Measurements from ENCODE around the gene PRR23E. TPM values are rescaled to one million over a fixed set of nuclear protein-coding genes. Genes with fewer than 3 reads are reported as not detected.

PRR23E gene
- total and polyA plus RNA-seq, 4 donors = not detected

DNA sequence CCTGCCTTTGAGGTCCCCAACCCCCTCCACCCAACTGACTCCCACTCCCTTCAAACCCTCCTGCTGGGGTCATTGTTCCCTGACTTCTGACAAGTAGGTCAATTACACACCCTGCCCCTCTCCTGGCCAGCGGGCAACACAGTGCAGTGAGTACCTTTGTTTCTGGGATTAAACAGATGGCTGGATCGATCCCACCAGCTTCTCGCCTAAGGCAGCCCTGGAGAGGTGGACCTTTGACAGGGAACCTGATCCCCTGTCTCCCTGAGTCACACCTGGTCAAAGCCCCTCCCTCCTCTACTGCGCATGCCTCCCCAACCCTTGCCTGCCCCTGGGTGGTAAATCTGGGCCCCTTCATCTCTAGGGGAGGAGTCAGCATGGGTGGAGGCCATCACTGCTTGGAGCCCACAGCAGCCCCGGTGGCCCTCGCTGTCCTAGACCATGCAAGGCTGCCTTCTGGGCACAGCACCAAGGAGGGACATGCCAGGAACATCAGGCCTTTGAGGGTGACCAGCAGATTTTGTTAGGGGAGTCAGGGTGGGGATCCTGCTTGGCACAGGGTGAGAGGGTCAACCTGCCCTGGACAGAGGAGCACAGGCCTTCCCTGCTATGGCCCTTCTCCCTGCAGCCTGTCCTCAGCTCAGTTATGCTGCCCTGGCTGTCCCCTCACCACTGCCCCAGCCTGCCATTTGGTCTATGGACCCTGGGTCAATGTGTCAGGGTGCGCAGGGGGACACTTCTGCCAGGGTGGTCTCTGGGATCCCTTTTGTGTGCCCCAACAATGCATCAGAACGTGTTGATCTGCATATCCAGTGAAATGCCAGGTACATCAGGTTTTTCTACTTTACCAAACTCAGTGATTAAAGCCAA lies 9.8 kb upstream of the PRR23E start:
- whole genome bisulfite sequencing (ENCODE audit: insufficient coverage) = 69% methylated on average over 7 of the region's 8 CpGs
- Histone ChIP-seq H3K9me3 (ENCODE audit: control insufficient read depth, insufficient read depth, low read length) (no peaks in the 10 kb centered on the region), H3K27ac (ENCODE audit: low read depth, low read length) (no peak overlapping the region), H3K4me3 (ENCODE audit: low read depth, low read length) (no peak overlapping the region), H3K27me3 (ENCODE audit: control insufficient read depth, insufficient read depth, low read length) (no peaks in the 10 kb centered on the region), H3K4me1 (ENCODE audit: control insufficient read depth, insufficient read depth, low read length) (no peaks in the 10 kb centered on the region), H3K36me3 (ENCODE audit: control insufficient read depth, insufficient read depth, low read length) (no peaks in the 10 kb centered on the region)
- DNase-seq (ENCODE audit: low read depth in 4 of 6, low spot score in 6 of 6) = no peak

DNA sequence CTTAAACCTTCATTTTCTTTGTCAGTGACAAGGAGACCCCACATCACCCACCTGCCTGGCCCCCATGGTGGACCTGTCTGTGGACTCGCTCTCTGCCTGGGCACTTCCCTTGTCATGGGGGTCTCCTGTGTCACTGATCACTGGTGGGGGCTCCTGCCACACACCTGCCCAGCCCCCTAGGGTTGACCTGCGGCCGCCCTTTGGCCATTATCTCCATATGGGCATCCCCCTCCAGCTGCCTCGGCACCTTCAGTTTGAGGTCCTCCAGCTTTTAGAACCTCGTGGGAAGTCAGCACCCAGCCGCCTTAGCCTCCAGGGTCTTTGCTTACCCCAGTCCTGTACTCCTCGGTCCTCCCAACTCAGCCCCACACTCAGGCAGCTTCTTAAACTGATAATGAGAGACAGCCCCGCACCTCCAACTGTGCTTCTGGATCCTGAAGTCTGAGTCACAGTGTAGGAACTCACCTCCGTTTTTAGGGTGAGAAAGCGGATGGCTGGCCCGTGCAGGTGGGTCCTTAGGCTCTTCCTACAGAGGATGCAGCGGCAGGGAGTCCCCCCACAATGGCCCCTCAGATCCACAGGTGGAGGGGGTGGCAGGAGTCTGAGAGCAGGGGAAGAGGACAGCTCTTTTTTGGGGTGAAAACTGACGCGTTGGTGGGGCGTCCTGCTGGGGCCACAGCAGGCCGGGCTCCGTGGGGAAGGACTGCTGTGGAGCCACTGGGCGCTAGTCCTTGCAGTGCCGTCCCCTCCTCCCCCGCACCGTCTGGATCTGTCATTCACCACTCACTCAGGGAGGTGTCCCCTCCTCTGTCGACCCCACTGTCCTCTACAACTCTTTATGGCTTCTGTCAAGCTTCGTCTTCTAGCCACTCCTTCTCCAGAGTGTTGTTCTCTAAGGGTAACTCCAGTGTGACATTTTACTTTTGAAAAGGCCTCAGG lies 8.7 kb upstream of the PRR23E start:
- WGBS (ENCODE audit: insufficient coverage) = 82% methylated on average over 21 of the region's 23 CpGs
- H3K4me3 ChIP-seq (ENCODE audit: low read depth, low read length) = no peak overlapping the region
- H3K27me3 ChIP-seq (ENCODE audit: control insufficient read depth, insufficient read depth, low read length) = no peaks in the 10 kb centered on the region
- DNase-seq (ENCODE audit: low read depth in 4 of 6, low spot score in 6 of 6) = no peak
- no peaks in the 10 kb centered on the region for H3K9me3 ChIP-seq (ENCODE audit: control insufficient read depth, insufficient read depth, low read length)
- no peaks in the 10 kb centered on the region for H3K4me1 ChIP-seq (ENCODE audit: control insufficient read depth, insufficient read depth, low read length)
- H3K36me3 ChIP-seq (ENCODE audit: control insufficient read depth, insufficient read depth, low read length) = no peaks in the 10 kb centered on the region
- no peak overlapping the region for H3K27ac ChIP-seq (ENCODE audit: low read depth, low read length)

DNA sequence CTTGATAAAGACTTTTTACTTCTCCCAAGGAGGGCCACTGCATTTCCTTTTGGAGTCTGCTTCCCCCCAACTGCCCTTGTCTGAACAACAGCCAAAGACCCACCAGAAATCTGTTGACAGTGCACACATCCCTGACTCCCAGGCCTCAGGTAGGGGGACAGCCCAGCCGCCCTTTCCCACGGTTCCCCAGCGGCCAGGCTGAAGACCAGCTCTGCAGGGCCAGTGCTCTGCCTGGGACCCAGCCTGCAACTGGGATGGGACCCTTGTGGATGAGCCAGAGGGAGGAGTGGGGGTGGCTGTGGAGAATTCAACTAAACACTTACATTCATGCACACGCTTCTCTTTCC lies 8.1 kb upstream of the PRR23E start:
- DNase-seq (ENCODE audit: low read depth in 4 of 6, low spot score in 6 of 6) = no peak
- Histone ChIP-seq H3K27me3 (ENCODE audit: control insufficient read depth, insufficient read depth, low read length) (no peaks in the 10 kb centered on the region), H3K9me3 (ENCODE audit: control insufficient read depth, insufficient read depth, low read length) (no peaks in the 10 kb centered on the region), H3K27ac (ENCODE audit: low read depth, low read length) (no peak overlapping the region), H3K36me3 (ENCODE audit: control insufficient read depth, insufficient read depth, low read length) (no peaks in the 10 kb centered on the region), H3K4me1 (ENCODE audit: control insufficient read depth, insufficient read depth, low read length) (no peaks in the 10 kb centered on the region), H3K4me3 (ENCODE audit: low read depth, low read length) (no peak overlapping the region)
- 71% methylated on average over 3 of the region's 4 CpGs for WGBS (ENCODE audit: insufficient coverage)

DNA sequence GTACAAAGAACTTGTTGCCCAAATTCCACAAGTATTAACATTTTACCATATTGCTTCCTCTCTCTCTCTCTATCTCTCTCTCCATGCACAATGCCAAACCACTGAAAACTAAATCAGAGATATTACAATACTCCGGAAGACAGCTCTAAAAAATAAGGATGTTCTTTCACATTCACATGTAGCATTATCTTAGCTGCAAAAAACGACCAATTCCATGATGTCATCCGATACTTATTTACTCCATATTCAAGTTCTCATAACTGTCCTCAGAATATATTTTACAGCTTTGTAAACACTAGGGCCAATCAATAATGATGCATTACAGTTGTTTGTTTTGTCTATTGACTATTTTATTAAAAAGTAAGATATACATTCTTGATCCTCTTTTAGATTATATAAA lies 7.7 kb upstream of the PRR23E start:
- no peak for DNase-seq (ENCODE audit: low read depth in 4 of 6, low spot score in 6 of 6)
- no peak overlapping the region for H3K4me3 ChIP-seq (ENCODE audit: low read depth, low read length)
- H3K27ac ChIP-seq (ENCODE audit: low read depth, low read length) = no peak overlapping the region
- H3K4me1 ChIP-seq (ENCODE audit: control insufficient read depth, insufficient read depth, low read length) = no peaks in the 10 kb centered on the region
- no peaks in the 10 kb centered on the region for H3K27me3 ChIP-seq (ENCODE audit: control insufficient read depth, insufficient read depth, low read length)
- WGBS (ENCODE audit: insufficient coverage) = 100% methylated on average over 1 of the region's 3 CpGs
- no peaks in the 10 kb centered on the region for H3K9me3 ChIP-seq (ENCODE audit: control insufficient read depth, insufficient read depth, low read length)
- H3K36me3 ChIP-seq (ENCODE audit: control insufficient read depth, insufficient read depth, low read length) = no peaks in the 10 kb centered on the region

DNA sequence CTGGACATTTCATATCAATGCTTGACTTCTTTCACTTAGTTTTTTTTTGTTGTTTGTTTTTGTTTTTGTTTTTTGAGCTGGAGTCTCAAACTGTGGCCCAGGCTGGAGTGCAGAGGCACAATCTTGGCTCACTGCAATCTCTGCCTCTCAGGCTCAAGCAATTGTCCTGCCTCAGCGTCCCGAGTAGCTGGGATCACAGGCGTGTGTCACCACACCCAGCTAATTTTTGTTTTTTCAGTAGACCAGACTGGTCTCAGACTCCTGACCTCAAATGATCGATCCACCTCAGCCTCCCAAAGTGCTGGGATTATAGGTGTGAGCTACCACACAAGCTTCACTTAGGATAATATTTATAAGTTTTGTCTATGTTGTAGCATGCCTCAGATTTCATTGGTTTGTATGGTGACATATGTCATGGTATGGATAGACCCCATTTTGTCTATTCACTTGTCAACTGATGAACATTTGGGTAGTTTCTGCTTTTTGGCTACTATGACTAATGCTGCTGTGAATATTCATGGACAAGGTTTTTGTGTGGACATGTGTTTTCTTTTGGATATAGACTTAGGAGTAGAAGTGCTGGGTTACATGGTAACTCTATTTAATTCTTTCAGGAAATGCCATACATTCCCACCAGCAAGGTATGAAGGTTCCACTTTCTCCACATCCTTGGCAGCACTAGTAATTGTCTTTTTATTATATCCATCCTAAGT lies 6.8 kb upstream of the PRR23E start:
- no peaks in the 10 kb centered on the region for H3K36me3 ChIP-seq (ENCODE audit: control insufficient read depth, insufficient read depth, low read length)
- H3K4me3 ChIP-seq (ENCODE audit: low read depth, low read length) = no peak overlapping the region
- no peaks in the 10 kb centered on the region for H3K27me3 ChIP-seq (ENCODE audit: control insufficient read depth, insufficient read depth, low read length)
- H3K4me1 ChIP-seq (ENCODE audit: control insufficient read depth, insufficient read depth, low read length) = no peaks in the 10 kb centered on the region
- no peak for DNase-seq (ENCODE audit: low read depth in 4 of 6, low spot score in 6 of 6)
- WGBS (ENCODE audit: insufficient coverage) = no CpG with 5 or more reads among the region's 4 CpGs
- H3K27ac ChIP-seq (ENCODE audit: low read depth, low read length) = no peak overlapping the region
- H3K9me3 ChIP-seq (ENCODE audit: control insufficient read depth, insufficient read depth, low read length) = no peaks in the 10 kb centered on the region

DNA sequence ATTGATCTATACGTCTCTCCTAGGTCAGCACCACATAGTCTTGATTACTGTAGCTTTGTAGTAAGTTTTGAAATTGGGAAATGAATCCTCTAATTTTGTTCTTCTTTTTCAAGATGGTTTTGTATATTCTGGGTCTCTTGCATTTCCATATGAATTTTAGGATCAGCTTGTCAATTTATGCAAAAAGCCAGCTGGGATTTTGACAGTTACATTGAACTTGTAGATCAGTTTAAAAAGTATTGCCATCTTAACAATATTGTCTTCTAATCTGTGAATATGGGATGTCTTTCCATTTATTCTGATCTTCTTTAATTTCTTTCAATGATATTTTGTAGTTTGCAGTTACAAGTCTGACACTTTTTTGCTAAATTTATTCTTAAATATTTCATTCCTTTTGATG lies 5.6 kb upstream of the PRR23E start:
- H3K27ac ChIP-seq (ENCODE audit: low read depth, low read length) = no peak overlapping the region

DNA sequence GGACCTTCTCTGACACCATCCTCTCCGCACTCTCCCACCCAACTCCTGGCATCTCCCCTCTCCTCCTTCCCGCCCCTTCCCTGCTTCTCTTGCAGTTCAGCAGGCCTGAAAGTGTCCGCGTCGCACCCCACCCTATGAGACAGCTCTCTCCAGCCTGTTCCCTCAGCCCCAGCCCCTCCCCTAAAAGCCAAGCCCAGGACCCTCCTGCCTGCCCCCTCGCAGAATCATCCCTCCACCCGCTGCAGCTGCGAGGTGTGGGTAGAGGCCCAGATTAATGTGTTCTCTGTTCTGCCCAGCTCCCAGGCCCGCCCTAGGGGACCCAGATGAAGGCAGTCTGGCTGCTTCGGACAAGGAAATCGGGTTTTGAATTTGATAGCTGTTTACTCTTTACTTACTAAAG lies 410 bp downstream of the PRR23E start:
- Histone ChIP-seq H3K4me3 (ENCODE audit: low read depth, low read length) (no peak overlapping the region), H3K9me3 (ENCODE audit: control insufficient read depth, insufficient read depth, low read length) (peaks cover 2% of the 10 kb centered on the region), H3K4me1 (ENCODE audit: control insufficient read depth, insufficient read depth, low read length) (no peaks in the 10 kb centered on the region), H3K27ac (ENCODE audit: low read depth, low read length) (no peak overlapping the region), H3K36me3 (ENCODE audit: control insufficient read depth, insufficient read depth, low read length) (no peaks in the 10 kb centered on the region), H3K27me3 (ENCODE audit: control insufficient read depth, insufficient read depth, low read length) (no peaks in the 10 kb centered on the region)
- no peak for DNase-seq (ENCODE audit: low read depth in 4 of 6, low spot score in 6 of 6)
- 83% methylated on average over 2 of the region's 11 CpGs for WGBS (ENCODE audit: insufficient coverage)

More for the DNA sequence above, 5.6 kb upstream of the PRR23E start:
- WGBS (ENCODE audit: insufficient coverage) = no CpG with 5 or more reads among the region's 1 CpG
- H3K4me1 ChIP-seq (ENCODE audit: control insufficient read depth, insufficient read depth, low read length) = no peaks in the 10 kb centered on the region
- H3K9me3 ChIP-seq (ENCODE audit: control insufficient read depth, insufficient read depth, low read length) = peaks cover 2% of the 10 kb centered on the region
- H3K27me3 ChIP-seq (ENCODE audit: control insufficient read depth, insufficient read depth, low read length) = no peaks in the 10 kb centered on the region
- no peaks in the 10 kb centered on the region for H3K36me3 ChIP-seq (ENCODE audit: control insufficient read depth, insufficient read depth, low read length)
- peak in 1 of 6 donors; percentile 51 for DNase-seq (ENCODE audit: low read depth in 4 of 6, low spot score in 6 of 6)
- no peak overlapping the region for H3K4me3 ChIP-seq (ENCODE audit: low read depth, low read length)

DNA sequence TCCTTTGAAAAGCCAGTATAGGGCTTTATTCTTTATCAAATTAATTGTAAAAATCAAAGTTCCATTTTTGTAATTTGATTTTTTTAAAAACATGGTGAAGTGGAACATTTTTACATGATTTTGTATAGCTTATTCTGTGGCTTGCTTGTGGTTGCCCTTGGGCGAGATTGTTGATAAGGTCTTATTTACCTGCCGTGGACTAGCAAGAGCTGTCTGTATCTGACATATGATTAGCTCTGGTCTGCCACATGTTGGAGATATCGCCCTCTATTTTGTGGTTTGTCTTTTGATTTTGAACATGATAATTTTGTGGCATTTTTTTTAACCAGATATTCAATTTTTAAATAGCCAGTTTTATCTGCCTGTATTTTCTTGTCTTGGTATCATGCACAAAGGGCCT lies 844 bp downstream of the PRR23E start:
- 96% methylated on average over 2 of the region's 3 CpGs for WGBS (ENCODE audit: insufficient coverage)

DNA sequence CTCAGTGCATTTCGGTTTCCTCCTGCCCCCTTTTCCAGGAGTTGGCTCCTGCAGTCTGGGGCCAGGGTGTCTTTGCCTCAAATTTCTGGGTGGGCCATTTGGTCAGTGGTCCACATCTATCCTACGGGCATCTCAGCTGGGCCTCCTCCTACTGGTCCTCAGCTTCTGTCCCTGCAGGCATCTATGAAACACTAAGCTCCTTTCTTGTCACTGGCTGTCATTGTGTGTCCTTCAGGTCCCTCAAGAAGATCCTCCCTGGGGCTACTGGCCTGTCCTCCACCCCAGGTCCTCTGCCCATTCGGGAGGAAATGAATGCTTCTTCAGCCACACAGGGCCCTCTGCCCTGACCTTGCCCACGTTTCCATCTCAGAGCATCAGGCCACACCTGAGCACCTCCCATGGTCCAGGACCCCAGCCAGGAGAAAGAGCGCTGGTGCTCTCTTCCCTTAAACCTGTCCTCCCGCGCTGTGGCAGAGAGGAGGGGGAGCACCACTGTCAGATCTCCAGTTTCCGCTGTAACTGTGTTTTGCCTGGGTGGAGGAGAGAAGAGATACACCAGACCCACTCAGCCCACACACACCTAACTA lies 1.8 kb downstream of the PRR23E start:
- Histone ChIP-seq H3K27me3 (ENCODE audit: control insufficient read depth, insufficient read depth, low read length) (no peaks in the 10 kb centered on the region), H3K4me1 (ENCODE audit: control insufficient read depth, insufficient read depth, low read length) (no peaks in the 10 kb centered on the region), H3K27ac (ENCODE audit: low read depth, low read length) (no peak overlapping the region), H3K4me3 (ENCODE audit: low read depth, low read length) (no peak overlapping the region), H3K9me3 (ENCODE audit: control insufficient read depth, insufficient read depth, low read length) (peaks cover 2% of the 10 kb centered on the region), H3K36me3 (ENCODE audit: control insufficient read depth, insufficient read depth, low read length) (no peaks in the 10 kb centered on the region)
- WGBS (ENCODE audit: insufficient coverage) = 97% methylated on average over 3 of the region's 8 CpGs
- no peak for DNase-seq (ENCODE audit: low read depth in 4 of 6, low spot score in 6 of 6)

More for the DNA sequence above, 844 bp downstream of the PRR23E start:
- Histone ChIP-seq H3K27ac (ENCODE audit: low read depth, low read length) (no peak overlapping the region), H3K4me1 (ENCODE audit: control insufficient read depth, insufficient read depth, low read length) (no peaks in the 10 kb centered on the region), H3K4me3 (ENCODE audit: low read depth, low read length) (no peak overlapping the region), H3K36me3 (ENCODE audit: control insufficient read depth, insufficient read depth, low read length) (no peaks in the 10 kb centered on the region), H3K9me3 (ENCODE audit: control insufficient read depth, insufficient read depth, low read length) (peaks cover 2% of the 10 kb centered on the region), H3K27me3 (ENCODE audit: control insufficient read depth, insufficient read depth, low read length) (no peaks in the 10 kb centered on the region)
- no peak for DNase-seq (ENCODE audit: low read depth in 4 of 6, low spot score in 6 of 6)
